ENCODE results near the gene MGAT5B. TPM values are rescaled to one million over a fixed set of nuclear protein-coding genes. Genes with fewer than 3 reads are reported as not detected.

The MGAT5B gene
- total and polyA plus RNA-seq, 2 donors from 2014 or later = 0.56 to 2.3 TPM

DNA sequence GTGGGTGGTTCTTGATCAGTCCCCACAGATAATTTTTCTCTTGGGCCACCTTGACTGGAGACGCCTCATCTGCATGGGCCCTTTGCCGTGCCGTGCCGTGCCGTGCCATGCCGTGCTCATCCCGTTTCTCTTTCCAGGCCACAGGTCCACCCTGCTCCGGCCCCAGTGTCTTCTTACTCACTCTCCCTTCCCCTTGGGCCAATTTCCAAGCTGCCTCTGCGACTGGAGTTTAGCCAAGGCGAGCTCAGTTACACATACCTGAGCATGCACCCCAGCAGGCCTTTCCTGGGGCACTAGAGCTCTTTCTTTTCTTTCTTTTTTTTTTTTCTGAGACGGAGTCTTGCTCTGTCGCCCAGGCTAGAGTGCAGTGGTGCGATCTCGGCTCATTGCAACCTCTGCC lies 40.5 kb upstream of the MGAT5B start:
- DNase-seq = no peak
- intact Hi-C loops (cut with DNase I) = no loop called here
- Histone ChIP-seq H3K36me3 (ENCODE audit: control insufficient read depth in 2 of 3, insufficient read depth in 3 of 3, low read length in 3 of 3) (no peaks in the 10 kb centered on the region), H3K27ac (ENCODE audit: low read depth in 2 of 2, low read length in 2 of 2) (no peak overlapping the region), H3K9me3 (ENCODE audit: control insufficient read depth in 2 of 3, insufficient read depth in 1 of 3, low read length in 3 of 3) (no peaks in the 10 kb centered on the region), H3K4me3 (ENCODE audit: low read length in 3 of 3) (no peak overlapping the region), H3K4me1 (ENCODE audit: control insufficient read depth in 2 of 3, insufficient read depth in 2 of 3, low read depth in 1 of 3, low read length in 3 of 3) (peaks cover 0 to 5% (median 0%) of the 10 kb centered on the region in 3 donors), H3K9ac (ENCODE audit: low read length in 3 of 3) (no peak overlapping the region), H3K27me3 (ENCODE audit: control insufficient read depth, insufficient read depth, low read length) (no peaks in the 10 kb centered on the region)
- no peak for FAIRE-seq
- TF ChIP-seq, protein P1, sequence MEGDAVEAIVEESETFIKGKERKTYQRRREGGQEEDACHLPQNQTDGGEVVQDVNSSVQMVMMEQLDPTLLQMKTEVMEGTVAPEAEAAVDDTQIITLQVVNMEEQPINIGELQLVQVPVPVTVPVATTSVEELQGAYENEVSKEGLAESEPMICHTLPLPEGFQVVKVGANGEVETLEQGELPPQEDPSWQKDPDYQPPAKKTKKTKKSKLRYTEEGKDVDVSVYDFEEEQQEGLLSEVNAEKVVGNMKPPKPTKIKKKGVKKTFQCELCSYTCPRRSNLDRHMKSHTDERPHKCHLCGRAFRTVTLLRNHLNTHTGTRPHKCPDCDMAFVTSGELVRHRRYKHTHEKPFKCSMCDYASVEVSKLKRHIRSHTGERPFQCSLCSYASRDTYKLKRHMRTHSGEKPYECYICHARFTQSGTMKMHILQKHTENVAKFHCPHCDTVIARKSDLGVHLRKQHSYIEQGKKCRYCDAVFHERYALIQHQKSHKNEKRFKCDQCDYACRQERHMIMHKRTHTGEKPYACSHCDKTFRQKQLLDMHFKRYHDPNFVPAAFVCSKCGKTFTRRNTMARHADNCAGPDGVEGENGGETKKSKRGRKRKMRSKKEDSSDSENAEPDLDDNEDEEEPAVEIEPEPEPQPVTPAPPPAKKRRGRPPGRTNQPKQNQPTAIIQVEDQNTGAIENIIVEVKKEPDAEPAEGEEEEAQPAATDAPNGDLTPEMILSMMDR (IDR thresholded peaks at IDR 0.05; ENCODE audit: borderline replicate concordance, extremely low read depth, insufficient read depth) = no peak

DNA sequence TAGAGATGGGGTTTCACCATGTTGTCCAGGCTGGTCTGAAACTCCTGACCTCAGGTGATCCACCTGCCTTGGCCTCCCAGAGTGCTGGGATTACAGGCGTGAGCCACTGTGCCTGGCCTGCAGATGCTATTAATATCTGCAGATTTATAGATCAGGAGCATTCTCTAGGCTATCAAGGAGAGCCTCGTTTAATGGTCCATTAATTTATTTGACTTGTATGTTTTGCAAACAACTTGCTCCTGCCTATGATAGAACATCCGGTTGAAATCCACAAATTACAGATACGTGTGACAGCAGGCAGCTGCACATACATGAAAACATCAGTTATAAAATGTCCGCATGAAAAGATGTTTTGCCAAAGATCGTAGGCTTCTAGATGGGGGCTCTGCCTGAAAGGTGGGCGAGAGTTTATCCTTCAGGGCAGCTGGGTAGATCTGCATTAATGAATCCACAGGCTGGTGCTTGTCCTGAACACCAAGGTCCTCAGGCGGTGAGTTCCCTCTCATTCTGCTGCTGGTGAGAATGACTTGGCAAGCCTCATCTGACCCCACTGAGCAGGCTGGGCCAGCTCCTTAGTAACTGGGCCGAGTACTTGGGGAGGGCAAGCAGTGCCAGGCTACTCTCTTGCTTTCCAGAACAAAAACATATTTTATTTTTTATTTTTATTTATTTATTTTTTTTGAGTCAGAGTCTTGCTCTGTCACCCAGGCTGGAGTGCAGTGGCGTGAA lies 37.1 kb upstream of the MGAT5B start:
- Histone ChIP-seq H3K27ac (ENCODE audit: low read depth in 2 of 2, low read length in 2 of 2) (no peak overlapping the region), H3K9ac (ENCODE audit: low read length in 3 of 3) (no peak overlapping the region), H3K9me3 (ENCODE audit: control insufficient read depth in 2 of 3, insufficient read depth in 1 of 3, low read length in 3 of 3) (no peaks in the 10 kb centered on the region), H3K36me3 (ENCODE audit: control insufficient read depth in 2 of 3, insufficient read depth in 3 of 3, low read length in 3 of 3) (no peaks in the 10 kb centered on the region), H3K4me3 (ENCODE audit: low read length in 3 of 3) (no peak overlapping the region), H3K4me1 (ENCODE audit: control insufficient read depth in 2 of 3, insufficient read depth in 2 of 3, low read depth in 1 of 3, low read length in 3 of 3) (peaks cover 0 to 5% (median 0%) of the 10 kb centered on the region in 3 donors), H3K27me3 (ENCODE audit: control insufficient read depth, insufficient read depth, low read length) (no peaks in the 10 kb centered on the region)
- FAIRE-seq = no peak
- DNase-seq = no peak
- intact Hi-C loops (cut with DNase I) = no loop called here
- TF ChIP-seq, protein P1 (IDR thresholded peaks at IDR 0.05; ENCODE audit: borderline replicate concordance, extremely low read depth, insufficient read depth) = no peak

DNA sequence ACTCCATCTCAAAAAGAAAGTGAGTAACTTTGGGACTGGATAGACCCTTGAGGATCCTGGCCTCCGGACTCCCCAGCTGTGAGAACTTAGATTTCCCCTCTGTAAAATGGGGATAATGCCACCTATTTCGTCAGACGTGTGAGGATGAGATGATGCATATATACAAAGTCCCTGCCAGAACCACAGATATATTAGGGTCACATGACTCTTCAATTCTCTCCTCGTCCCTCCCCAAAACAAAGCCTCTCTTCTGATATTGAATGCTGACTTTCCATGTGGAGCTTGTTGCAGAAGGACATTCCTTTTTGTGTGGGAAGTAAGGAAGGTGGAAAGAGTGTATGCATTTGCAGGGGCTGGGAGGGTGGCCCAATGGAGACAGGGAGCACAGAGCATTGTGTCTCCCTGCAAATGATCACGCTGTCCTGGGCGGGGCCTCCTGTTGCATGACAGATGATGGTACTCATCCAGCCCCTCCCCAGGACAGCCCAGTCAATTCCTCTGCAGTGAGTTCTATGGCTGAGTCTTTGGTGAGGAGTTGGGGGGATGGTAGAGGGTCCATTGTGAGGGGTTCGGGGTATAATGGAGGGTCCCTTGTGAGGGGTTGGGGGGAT lies 35.1 kb upstream of the MGAT5B start:
- Histone ChIP-seq H3K27ac (ENCODE audit: low read depth in 2 of 2, low read length in 2 of 2) (no peak overlapping the region), H3K27me3 (ENCODE audit: control insufficient read depth, insufficient read depth, low read length) (no peaks in the 10 kb centered on the region), H3K4me1 (ENCODE audit: control insufficient read depth in 2 of 3, insufficient read depth in 2 of 3, low read depth in 1 of 3, low read length in 3 of 3) (no peaks in the 10 kb centered on the region), H3K36me3 (ENCODE audit: control insufficient read depth in 2 of 3, insufficient read depth in 3 of 3, low read length in 3 of 3) (no peaks in the 10 kb centered on the region), H3K9ac (ENCODE audit: low read length in 3 of 3) (no peak overlapping the region), H3K4me3 (ENCODE audit: low read length in 3 of 3) (no peak overlapping the region), H3K9me3 (ENCODE audit: control insufficient read depth in 2 of 3, insufficient read depth in 1 of 3, low read length in 3 of 3) (no peaks in the 10 kb centered on the region)
- TF ChIP-seq, protein P1 (IDR thresholded peaks at IDR 0.05; ENCODE audit: borderline replicate concordance, extremely low read depth, insufficient read depth) = no peak
- no peak for FAIRE-seq
- intact Hi-C loops (cut with DNase I) = no loop called here
- no peak for DNase-seq
